GM12801 (cell line): ENCODE data around the gene DIP2A.

ENCODE experiments used
- TF ChIP-seq, protein P1 (sequence below): IDR thresholded peaks from one replicate; pipeline ENCODE4 v1.5.1; 2011; ENCODE audit warnings: control low read depth; ENCODE audit not compliant: insufficient read length; ENCODE audit errors: extremely low read depth

DIP2A gene

DNA sequence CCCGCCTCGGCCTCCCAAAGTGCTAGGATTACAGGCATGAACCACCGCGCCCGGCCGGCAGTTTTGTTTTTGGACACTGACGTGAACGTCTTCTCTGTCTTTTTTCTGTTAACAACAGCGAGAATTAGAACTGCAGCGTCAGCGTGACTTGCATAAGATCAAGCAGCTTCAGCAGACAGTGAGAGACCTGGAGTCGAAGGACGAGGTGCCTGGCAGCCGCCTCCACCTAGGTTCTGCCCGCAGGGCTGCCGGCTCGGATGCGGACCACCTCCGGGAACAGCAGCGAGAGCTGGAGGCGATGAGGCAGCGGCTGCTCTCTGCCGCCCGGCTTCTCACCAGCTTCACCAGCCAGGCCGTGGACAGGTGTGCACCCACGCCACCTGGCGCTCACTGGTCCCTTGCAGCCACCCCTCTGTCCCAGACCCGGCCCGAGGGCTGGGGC lies 22.9 kb upstream of the DIP2A start:
- TF ChIP-seq, protein P1, sequence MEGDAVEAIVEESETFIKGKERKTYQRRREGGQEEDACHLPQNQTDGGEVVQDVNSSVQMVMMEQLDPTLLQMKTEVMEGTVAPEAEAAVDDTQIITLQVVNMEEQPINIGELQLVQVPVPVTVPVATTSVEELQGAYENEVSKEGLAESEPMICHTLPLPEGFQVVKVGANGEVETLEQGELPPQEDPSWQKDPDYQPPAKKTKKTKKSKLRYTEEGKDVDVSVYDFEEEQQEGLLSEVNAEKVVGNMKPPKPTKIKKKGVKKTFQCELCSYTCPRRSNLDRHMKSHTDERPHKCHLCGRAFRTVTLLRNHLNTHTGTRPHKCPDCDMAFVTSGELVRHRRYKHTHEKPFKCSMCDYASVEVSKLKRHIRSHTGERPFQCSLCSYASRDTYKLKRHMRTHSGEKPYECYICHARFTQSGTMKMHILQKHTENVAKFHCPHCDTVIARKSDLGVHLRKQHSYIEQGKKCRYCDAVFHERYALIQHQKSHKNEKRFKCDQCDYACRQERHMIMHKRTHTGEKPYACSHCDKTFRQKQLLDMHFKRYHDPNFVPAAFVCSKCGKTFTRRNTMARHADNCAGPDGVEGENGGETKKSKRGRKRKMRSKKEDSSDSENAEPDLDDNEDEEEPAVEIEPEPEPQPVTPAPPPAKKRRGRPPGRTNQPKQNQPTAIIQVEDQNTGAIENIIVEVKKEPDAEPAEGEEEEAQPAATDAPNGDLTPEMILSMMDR = no peak

DNA sequence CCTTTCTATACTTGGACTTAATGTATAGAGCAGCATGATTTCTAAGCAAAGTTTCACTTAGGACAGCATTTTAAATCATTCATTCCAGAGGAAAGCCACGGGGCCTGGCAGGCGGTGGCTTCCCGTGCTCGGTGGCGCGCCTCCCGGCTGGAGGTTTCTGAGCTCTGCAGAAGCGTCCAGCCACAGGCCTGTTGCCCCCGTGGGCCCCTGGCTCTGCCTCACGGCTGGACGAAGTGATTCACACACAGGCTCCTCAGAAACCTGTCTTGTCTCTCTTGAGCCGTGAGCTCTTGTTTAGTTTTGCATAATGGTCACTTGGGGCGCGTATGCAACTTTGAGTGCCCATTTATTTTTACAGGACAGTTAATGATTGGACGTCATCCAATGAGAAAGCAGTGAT lies 22.1 kb upstream of the DIP2A start:
- TF ChIP-seq, protein P1 = no peak

DNA sequence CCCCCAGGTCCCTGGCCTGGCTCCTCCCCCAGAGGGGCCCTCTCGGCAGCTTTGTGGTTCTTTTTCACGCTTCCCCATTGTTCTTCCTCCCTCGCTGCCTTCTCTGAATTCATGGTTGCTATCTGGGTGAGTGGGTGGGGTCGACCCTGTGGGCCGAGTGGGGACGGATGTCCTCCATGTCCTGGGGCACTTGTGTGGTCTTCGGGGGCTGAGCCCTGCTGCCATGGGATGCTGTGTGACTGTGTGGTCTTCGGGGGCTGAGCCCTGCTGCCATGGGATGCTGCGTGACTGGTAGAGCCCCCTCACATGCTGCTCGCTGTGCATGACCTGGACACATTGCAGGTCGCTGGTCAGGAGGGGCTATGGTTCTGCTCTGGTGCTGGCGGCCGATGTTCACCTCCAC lies 21.6 kb upstream of the DIP2A start:
- TF ChIP-seq, protein P1 = no peak

DNA sequence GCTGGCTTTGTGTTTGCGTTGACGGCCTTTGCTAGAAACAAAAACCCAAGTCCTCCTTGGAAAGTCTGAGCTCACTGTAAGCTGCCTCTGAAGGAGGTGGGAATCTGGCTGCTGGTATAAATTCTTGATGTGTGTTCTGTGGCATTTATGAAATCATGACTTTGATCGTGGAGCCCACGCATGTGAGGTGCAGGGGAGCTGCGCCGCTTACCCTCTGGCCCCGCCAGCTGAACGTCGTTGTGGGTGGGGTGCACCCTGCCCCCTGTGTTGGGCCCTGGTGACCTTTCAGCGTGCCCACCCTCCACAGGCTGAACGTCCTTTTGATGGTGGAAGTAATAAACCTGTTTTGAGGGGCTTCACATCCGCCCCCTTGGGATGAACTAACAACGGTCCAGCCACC lies 21.2 kb upstream of the DIP2A start:
- TF ChIP-seq, protein P1 = no peak

DNA sequence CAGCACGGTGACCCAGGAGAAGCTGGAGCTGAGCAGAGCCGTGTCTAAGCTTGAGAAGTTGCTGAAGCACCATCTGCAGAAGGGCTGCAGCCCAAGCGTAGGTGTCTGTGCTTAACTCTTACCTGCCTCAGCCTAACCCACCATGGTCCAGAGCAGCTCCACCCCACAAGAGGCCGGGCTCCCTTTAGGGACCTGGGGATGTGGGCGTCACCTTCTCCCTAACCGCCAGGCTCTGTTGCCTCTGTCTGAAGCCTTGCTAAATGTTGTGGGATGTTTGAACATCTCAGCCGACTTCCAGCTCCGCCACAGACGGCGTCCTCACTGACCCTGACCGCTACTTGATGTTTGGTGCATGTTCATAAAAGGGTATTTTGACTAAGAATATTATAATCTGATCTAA lies 20.4 kb upstream of the DIP2A start:
- TF ChIP-seq, protein P1 = no peak

DNA sequence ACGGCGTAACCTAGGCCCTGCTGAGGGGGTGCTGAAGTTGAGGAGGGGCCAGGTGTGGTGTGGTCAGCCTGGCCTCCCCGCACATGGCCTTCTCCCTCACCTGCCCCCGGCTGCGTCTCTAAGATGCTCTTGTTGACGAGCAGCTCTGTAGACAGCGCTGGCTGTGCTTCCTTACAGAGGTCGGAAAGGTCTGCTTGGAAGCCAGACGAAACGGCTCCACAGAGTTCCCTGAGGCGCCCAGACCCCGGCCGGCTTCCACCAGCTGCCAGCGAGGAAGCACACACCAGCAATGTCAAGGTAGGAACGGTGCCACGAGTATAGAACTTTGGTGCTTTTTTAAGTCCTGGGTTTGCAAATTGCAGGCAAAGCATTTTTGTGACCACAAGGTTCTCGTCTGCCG lies 18.8 kb upstream of the DIP2A start:
- TF ChIP-seq, protein P1 = no peak

DNA sequence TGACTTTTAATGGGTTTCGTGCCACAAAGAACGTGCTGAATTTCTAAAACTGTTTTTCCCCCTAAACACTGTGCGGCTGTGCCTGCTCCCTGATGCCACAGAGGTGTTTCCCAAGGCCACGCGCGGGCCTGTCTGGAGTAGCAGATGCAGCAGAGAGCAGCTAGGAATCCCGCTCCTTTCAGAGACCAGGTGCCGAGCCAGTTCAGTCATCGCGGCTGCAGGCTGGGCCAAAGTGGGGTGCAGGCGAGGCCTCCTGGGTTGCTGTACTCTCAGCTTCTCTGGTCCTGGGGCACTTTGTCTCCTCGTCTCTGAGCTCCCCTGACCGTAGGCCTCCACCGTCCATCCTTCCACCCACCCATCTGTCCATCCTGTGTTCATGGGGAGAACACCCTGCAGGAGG lies 17.4 kb upstream of the DIP2A start:
- TF ChIP-seq, protein P1 = no peak
